Endothelial cell of umbilical vein (primary cell): ENCODE measurements around the gene ZHX3. TPM values are rescaled to one million over a fixed set of nuclear protein-coding genes. Genes with fewer than 3 reads are reported as not detected.

Experiments used
- BruUV-seq: library from RNA; stranded (reverse); fragments of 400-500 nt; replicated peaks from 2 replicates; lab custom pipeline; 2021; lab: Mats Ljungman, UMichigan
- CTCF ChIA-PET: fragments of 300-600, 350-600 bp; sonication (Branson Sonifier 250); formaldehyde crosslinking; loops from one replicate; lab custom pipeline; 2021; ENCODE audit warnings: antibody characterized with exemption, inconsistent platforms; lab: Charles Lee
- POLR2A ChIA-PET: fragments of 300-600, 350-600 bp; sonication (Branson Sonifier 250); formaldehyde crosslinking; loops from one replicate; lab custom pipeline; 2021; ENCODE audit warnings: antibody characterized with exemption, inconsistent platforms; lab: Charles Lee
- DNase-seq: peaks from one replicate; pipeline ENCODE4 v3.0.0-alpha.2; 2011; ENCODE audit warnings: low read depth, low spot score
- FAIRE-seq: peaks from 2 replicates; lab custom pipeline; 2011; peaks lifted over from hg19 to GRCh38; lab: Jason Lieb, UNC
- H2AFZ ChIP-seq: 2 replicates; pipeline ENCODE4 v1.6.0; 2012; ENCODE audit warnings: low read depth, low read length, control low read depth, inconsistent platforms
- H3K27ac ChIP-seq: 2 replicates; pipeline ENCODE4 v1.5.1; 2011; ENCODE audit warnings: low read depth, mild to moderate bottlenecking, control low read depth, low read length, moderate library complexity; ENCODE audit not compliant: insufficient read depth
- H3K27me3 ChIP-seq, 2 experiments: 2 replicates each; pipeline versions ENCODE4 v1.6.0 to v1.6.1; 2011; ENCODE audit warnings: low read length in 2 of 2, mixed read lengths in 1 of 2; ENCODE audit not compliant: control insufficient read depth in 2 of 2, insufficient read depth in 2 of 2
- H3K36me3 ChIP-seq, 2 experiments: 2 replicates in 1 of 2; 3 replicates in 1 of 2; pipeline ENCODE4 v1.5.1; 2011; ENCODE audit warnings: low read length in 2 of 2, mild to moderate bottlenecking in 1 of 2, moderate library complexity in 1 of 2; ENCODE audit not compliant: control insufficient read depth in 2 of 2, insufficient read depth in 2 of 2; ENCODE audit errors: extremely low read depth in 1 of 2
- H3K4me1 ChIP-seq: 3 replicates; pipeline ENCODE4 v1.5.1; 2011; ENCODE audit warnings: mild to moderate bottlenecking, low read length; ENCODE audit not compliant: control insufficient read depth, insufficient read depth; ENCODE audit errors: extremely low read depth
- H3K4me2 ChIP-seq: 2 replicates; pipeline ENCODE4 v1.6.1; 2011; ENCODE audit warnings: low read length, control low read depth, mixed read lengths; ENCODE audit not compliant: insufficient read depth
- H3K4me3 ChIP-seq, 3 experiments: fragments of 200-600 bp in 1 of 3; sonication (generic), shearing (Covaris generic) in 1 of 3; replicated peaks in 1 of 3; 2 replicates each; pipeline ENCODE4 v1.5.1; 2011 to 2016; ENCODE audit warnings: control low read depth in 3 of 3, low read length in 3 of 3, mild to moderate bottlenecking in 2 of 3, inconsistent platforms in 1 of 3, low read depth in 1 of 3, moderate library complexity in 1 of 3; ENCODE audit not compliant: insufficient read depth in 1 of 3
- H3K79me2 ChIP-seq: 2 replicates; pipeline ENCODE4 v1.6.0; 2012; ENCODE audit warnings: low read length, inconsistent platforms; ENCODE audit not compliant: control insufficient read depth, insufficient read depth
- H3K9ac ChIP-seq: replicated peaks from 2 replicates; pipeline ENCODE3; 2011; ENCODE audit warnings: low read length, control low read depth; ENCODE audit not compliant: insufficient read depth; ENCODE audit errors: extremely low read depth
- H3K9me1 ChIP-seq: replicated peaks from 3 replicates; pipeline ENCODE4 v1.6.0; 2011; ENCODE audit warnings: mild to moderate bottlenecking, low read length; ENCODE audit not compliant: control insufficient read depth, insufficient read depth; ENCODE audit errors: extremely low read depth
- H3K9me3 ChIP-seq: replicated peaks from 2 replicates; pipeline ENCODE4 v1.5.1; 2012; ENCODE audit warnings: low read length, inconsistent platforms; ENCODE audit not compliant: control insufficient read depth, insufficient read depth
- H4K20me1 ChIP-seq: replicated peaks from 2 replicates; pipeline ENCODE3; 2011; ENCODE audit warnings: mild to moderate bottlenecking, low read length; ENCODE audit not compliant: control insufficient read depth, insufficient read depth; ENCODE audit errors: extremely low read depth
- CTCF ChIP-seq, 2 donors: IDR thresholded peaks; 1 replicate in 1 of 2; 2 replicates in 1 of 2; pipeline ENCODE4 v1.5.1; 2011; ENCODE audit warnings: low read length in 2 of 2, mild to moderate bottlenecking in 2 of 2, moderate library complexity in 2 of 2, control low read depth in 1 of 2, inconsistent platforms in 1 of 2, low read depth in 1 of 2; ENCODE audit not compliant: insufficient read depth in 1 of 2; ENCODE audit errors: extremely low read depth in 1 of 2
- EZH2 ChIP-seq: IDR thresholded peaks from 2 replicates; pipeline ENCODE4 v1.6.1; 2012; ENCODE audit warnings: borderline replicate concordance, low read depth, mild to moderate bottlenecking, moderate library complexity, low read length, inconsistent platforms; ENCODE audit not compliant: severe bottlenecking
- FOS ChIP-seq: IDR thresholded peaks from 2 replicates; pipeline ENCODE4 v1.6.1; 2011; ENCODE audit warnings: mild to moderate bottlenecking, low read length, moderate library complexity, borderline replicate concordance; ENCODE audit not compliant: insufficient read depth
- GATA2 ChIP-seq: IDR thresholded peaks from 2 replicates; pipeline ENCODE4 v1.7.0; 2011; ENCODE audit warnings: low read depth, mild to moderate bottlenecking, moderate library complexity, mixed read lengths, low read length; ENCODE audit not compliant: insufficient read length, insufficient read depth
- JUN ChIP-seq: IDR thresholded peaks from 2 replicates; pipeline ENCODE4 v1.6.1; 2011; ENCODE audit warnings: borderline replicate concordance, low read depth; ENCODE audit not compliant: insufficient read length, insufficient read depth
- MYC ChIP-seq: IDR thresholded peaks from one replicate; pipeline ENCODE4 v1.6.1; 2011; ENCODE audit warnings: mild to moderate bottlenecking, low read depth, low read length
- POLR2A ChIP-seq: IDR thresholded peaks from 2 replicates; pipeline ENCODE4 v1.6.1; 2012; ENCODE audit warnings: low read depth, mild to moderate bottlenecking, control low read depth, low read length
- POLR2AphosphoS5 ChIP-seq: IDR thresholded peaks from 2 replicates; pipeline ENCODE4 v1.6.1; 2012; ENCODE audit warnings: low read depth, mild to moderate bottlenecking, control low read depth, low read length, moderate library complexity; ENCODE audit not compliant: insufficient read depth
- dilution Hi-C: fragments of 300-500 bp; cut with MboI; formaldehyde crosslinking; loops from one replicate; pipeline ENCODE4 v1.15.0; 2019; ENCODE audit warnings: low sequenced_read_pairs; ENCODE audit not compliant: extremely low pct_ligation_motif_present
- intact Hi-C: fragments of 100-400 bp; cut with micrococcal nuclease; formaldehyde crosslinking; loops from one replicate; pipeline ENCODE4 v1.10.0; 2022
- polyA plus RNA-seq, 4 experiments: library from polyadenylated mRNA; depleted of rRNA in 3 of 4; stranded (reverse) in 3 of 4; unstranded in 1 of 4; fragments of >200 nt; gene quantifications; 2 replicates each; pipeline versions ENCODE4 v1.2.1 to v1.2.3, GENCODE V29; 2011 to 2012; ENCODE audit warnings: missing spikeins in 1 of 4
- total RNA-seq: library from RNA; stranded (reverse); gene quantifications from 2 replicates; pipeline ENCODE4 v1.2.3, GENCODE V29; 2021
- TF ChIP-seq, protein P1 (sequence below): IDR thresholded peaks from 2 replicates; pipeline ENCODE4 v1.6.1; 2011; ENCODE audit not compliant: insufficient read depth, insufficient read length

Gene ZHX3
- total and polyA plus RNA-seq, 2 donors (not counting 3 experiments of a cell fraction or from before 2014, with no cell fraction given) = 7.4 to 17.8 TPM

- Histone ChIP-seq H3K9ac (no peak overlapping the region), H4K20me1 (no peaks in the 10 kb centered on the region), H3K9me1 (no peaks in the 10 kb centered on the region), H3K4me3 (no peak overlapping the region), H3K79me2 (no peaks in the 10 kb centered on the region), H3K27ac (no peak overlapping the region), H3K36me3 (no peaks in the 10 kb centered on the region), H3K4me1 (peaks cover 26% of the 10 kb centered on the region), H3K4me2 (no peak overlapping the region), H2AFZ (no peak overlapping the region), H3K27me3 (no peaks in the 10 kb centered on the region), H3K9me3 (no peaks in the 10 kb centered on the region)
- no TSS peak for BruUV-seq
- TF ChIP-seq FOS (no peak), EZH2 (no peak), MYC (no peak), JUN (no peak), POLR2A (no peak), POLR2AphosphoS5 (no peak), CTCF (IDR thresholded peaks at IDR 0.05; ENCODE audit: extremely low read depth in 1 of 2, insufficient read depth in 1 of 2, low read depth in 1 of 2, low read length in 2 of 2) (no peak), GATA2 (no peak)
- TF ChIP-seq, protein P1, sequence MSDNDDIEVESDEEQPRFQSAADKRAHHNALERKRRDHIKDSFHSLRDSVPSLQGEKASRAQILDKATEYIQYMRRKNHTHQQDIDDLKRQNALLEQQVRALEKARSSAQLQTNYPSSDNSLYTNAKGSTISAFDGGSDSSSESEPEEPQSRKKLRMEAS = no peak
- intact Hi-C loops (no loop called here), dilution Hi-C loops (no loop called here)
- DNase-seq (no peak), FAIRE-seq (no peak)
- ChIA-PET CTCF (interaction anchor here (1.8 to 3.5 kb wide), 2 partner anchors 9 to 10 kb away, joined by 14 to 26 read pairs; partner anchors contain the start of gene LPIN3), POLR2A (no interaction called here)
These were observed 13.4 kb upstream of the ZHX3 start for GRCh38 chr20:41330941-41331340.
